ENCODE data around the gene KHDRBS1.
A peak's percentile ranks its signal among the peaks of the same experiment; 100 is the strongest.
"Not testable (repeated sequence)": the region's sequence is repeated elsewhere in the genome, so short reads cannot be mapped to it uniquely, and the experiment has no call there.

Gene KHDRBS1

DNA sequence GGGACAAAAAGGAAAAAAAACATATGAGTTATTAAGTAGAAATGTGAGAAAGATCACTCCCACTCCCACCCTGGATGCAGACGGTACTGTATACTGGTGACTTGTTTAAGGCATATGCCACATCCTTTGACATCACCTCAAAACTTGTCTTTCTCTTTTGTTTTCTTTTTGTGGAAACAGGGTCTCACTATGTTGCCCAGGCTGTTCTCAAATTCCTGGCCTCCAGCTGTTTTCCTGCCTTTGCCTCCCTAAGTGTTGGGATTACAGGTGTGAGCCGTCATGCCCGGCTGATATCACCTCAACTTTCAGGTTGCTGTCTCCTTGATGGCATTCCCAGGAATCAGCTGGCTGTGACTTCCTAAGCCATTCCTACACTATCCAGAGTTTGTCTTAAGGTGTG is 18.4 kb upstream of the KHDRBS1 start:
- H3K36me3 Mint-ChIP-seq (ENCODE audit: low read depth), result no peaks in the 10 kb centered on the region
- H3K4me1 Mint-ChIP-seq, result no peaks in the 10 kb centered on the region
- no peak for ATAC-seq

DNA sequence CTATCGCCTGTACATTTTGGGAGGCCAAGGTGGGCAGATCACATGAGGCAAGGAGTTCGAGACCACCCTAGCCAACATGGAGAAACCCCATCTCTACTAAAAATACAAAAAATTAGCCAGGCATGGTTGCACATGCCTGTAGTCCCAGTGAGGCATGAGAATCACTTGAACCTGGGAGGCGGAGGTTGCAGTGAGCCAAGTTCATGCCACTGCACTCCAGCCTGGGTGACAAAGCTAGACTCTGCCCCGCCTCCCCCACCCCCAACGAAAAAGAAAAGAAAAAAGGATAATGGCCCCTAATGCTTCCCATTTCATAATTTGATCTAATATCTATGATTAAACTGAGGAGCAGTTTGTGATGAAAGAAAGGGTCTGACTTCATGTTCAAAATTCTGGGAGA is 17.5 kb upstream of the KHDRBS1 start:
- not testable (repeated sequence) for DNase-seq; H3K27ac Mint-ChIP-seq; H3K4me3 Mint-ChIP-seq; H3K4me1 Mint-ChIP-seq; H3K9me3 Mint-ChIP-seq; H3K36me3 Mint-ChIP-seq (ENCODE audit: low read depth); H3K27me3 Mint-ChIP-seq; ATAC-seq

More for the DNA sequence above, 18.4 kb upstream of the KHDRBS1 start:
- no peak overlapping the region for H3K4me3 Mint-ChIP-seq
- DNase-seq, result no peak
- no peaks in the 10 kb centered on the region for H3K27me3 Mint-ChIP-seq
- no peaks in the 10 kb centered on the region for H3K9me3 Mint-ChIP-seq
- no peak overlapping the region for H3K27ac Mint-ChIP-seq

DNA sequence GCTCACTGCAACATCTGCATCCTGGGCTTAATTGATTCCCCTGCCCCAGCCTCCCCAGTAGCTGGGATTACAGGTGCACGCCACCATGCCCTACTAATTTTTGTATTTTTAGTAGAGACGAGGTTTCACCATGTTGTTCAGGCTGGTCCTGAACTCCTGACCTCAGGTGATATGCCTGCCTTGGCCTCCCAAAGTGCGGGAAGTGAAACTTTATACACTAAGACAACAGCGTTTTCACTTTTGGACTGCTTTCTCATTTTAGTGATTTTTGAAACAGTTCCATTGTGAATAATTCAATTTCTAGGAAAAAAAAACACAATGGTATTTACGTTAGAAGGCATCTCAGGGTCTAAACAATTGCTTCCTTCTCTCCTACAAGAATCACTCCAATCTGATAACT is 11.8 kb upstream of the KHDRBS1 start:
- H3K27me3 Mint-ChIP-seq, result no peaks in the 10 kb centered on the region
- H3K9me3 Mint-ChIP-seq, result no peaks in the 10 kb centered on the region
- no peaks in the 10 kb centered on the region for H3K36me3 Mint-ChIP-seq (ENCODE audit: low read depth)
- no peak overlapping the region for H3K27ac Mint-ChIP-seq
- DNase-seq, result no peak
- H3K4me1 Mint-ChIP-seq, result peaks cover 7% of the 10 kb centered on the region
- H3K4me3 Mint-ChIP-seq, result no peak overlapping the region
- no peak for ATAC-seq

DNA sequence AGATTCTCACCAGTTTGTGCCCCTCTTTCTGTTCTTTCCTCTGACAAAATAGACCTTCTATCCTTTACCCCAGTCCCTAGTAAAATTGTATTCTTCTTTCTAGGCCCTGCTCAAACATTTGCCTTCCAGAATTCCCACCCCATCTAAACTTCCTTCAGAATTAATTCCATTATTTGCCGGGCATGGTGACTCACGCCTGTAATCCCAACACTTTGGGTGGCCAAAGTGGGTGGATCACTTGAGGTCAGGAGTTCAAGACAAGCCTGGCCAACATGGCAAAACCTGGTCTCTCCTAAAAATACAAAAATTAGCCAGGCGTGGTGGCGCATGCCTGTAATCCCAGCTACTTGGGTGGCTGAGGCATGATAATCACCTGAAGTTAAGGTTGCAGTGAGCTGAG is 11.4 kb upstream of the KHDRBS1 start:
- not testable (repeated sequence) for H3K9me3 Mint-ChIP-seq; DNase-seq; ATAC-seq; H3K27me3 Mint-ChIP-seq; H3K36me3 Mint-ChIP-seq (ENCODE audit: low read depth); H3K27ac Mint-ChIP-seq; H3K4me3 Mint-ChIP-seq; H3K4me1 Mint-ChIP-seq

DNA sequence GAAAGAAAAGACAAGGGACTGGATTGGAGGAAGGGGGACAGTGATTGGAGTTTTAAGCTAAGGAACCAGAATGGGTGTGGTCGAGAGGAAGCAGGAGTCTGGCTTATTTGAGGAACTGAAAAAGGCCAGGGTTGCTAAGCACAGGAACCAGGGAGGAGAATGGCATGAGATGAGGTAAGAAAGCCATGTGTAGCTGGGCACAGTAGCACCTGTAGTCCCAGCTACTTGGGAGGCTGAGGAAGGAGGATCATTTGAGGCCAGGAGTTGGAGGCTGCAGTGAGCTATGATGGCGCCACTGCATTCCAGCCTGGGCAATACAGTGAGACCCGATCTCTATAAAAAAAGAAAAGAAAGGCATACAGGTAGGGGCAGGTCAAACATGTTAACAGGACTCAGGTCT is 8.1 kb upstream of the KHDRBS1 start:
- DNase-seq (no peak), ATAC-seq (no peak)
- H3K4me3 Mint-ChIP-seq, result no peak overlapping the region
- H3K4me1 Mint-ChIP-seq, result peaks cover 7% of the 10 kb centered on the region
- H3K27me3 Mint-ChIP-seq, result no peaks in the 10 kb centered on the region
- no peaks in the 10 kb centered on the region for H3K9me3 Mint-ChIP-seq
- H3K36me3 Mint-ChIP-seq (ENCODE audit: low read depth), result no peaks in the 10 kb centered on the region
- H3K27ac Mint-ChIP-seq, result no peak overlapping the region

DNA sequence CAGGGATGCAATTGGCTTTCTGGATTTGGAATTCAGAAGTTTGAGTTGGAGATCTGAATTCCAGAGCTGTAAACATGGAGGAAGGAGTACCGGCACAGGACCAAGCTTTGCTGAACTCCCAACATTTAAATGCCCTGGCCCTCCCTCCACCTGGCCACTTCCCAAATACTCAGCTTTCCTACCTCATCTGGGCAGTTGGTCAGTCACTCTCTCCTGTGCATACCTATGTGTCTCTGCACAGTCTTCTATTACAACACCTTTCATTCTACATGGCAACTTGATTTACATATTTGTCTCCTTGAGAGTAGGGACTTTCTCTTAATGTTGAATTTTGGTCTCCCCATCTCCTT is 6.1 kb upstream of the KHDRBS1 start:
- no peak for DNase-seq
- H3K27me3 Mint-ChIP-seq, result no peaks in the 10 kb centered on the region
- no peak overlapping the region for H3K27ac Mint-ChIP-seq

DNA sequence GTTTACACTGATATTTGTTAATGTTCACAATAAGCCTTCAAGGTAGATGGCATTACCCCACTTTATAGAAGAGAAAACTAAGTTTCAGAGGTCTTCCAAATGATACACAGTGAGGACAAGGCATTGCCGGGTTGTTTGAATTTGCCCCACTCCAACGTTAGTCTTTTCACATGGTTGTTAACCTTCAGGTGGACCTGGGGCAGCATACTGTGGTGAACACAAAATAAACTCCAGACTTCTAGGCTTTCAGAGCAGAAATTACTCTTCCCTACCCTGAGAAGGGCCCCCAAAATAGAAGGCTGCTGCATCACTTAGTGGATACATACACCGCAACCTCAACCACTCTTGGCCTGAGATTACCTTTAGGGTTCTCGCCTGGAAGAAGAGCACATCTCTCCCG is 3.4 kb upstream of the KHDRBS1 start:
- DNase-seq, result no peak
- H3K4me1 Mint-ChIP-seq, result peaks cover 19% of the 10 kb centered on the region
- peaks cover 2% of the 10 kb centered on the region for H3K27me3 Mint-ChIP-seq
- no peaks in the 10 kb centered on the region for H3K9me3 Mint-ChIP-seq
- ATAC-seq, result no peak
- H3K4me3 Mint-ChIP-seq, result no peak overlapping the region
- no peak overlapping the region for H3K27ac Mint-ChIP-seq
- peaks cover 10% of the 10 kb centered on the region for H3K36me3 Mint-ChIP-seq (ENCODE audit: low read depth)

More for the DNA sequence above, 6.1 kb upstream of the KHDRBS1 start:
- H3K4me1 Mint-ChIP-seq, result peaks cover 7% of the 10 kb centered on the region
- no peak for ATAC-seq
- H3K9me3 Mint-ChIP-seq, result no peaks in the 10 kb centered on the region
- H3K4me3 Mint-ChIP-seq, result no peak overlapping the region
- H3K36me3 Mint-ChIP-seq (ENCODE audit: low read depth), result no peaks in the 10 kb centered on the region

DNA sequence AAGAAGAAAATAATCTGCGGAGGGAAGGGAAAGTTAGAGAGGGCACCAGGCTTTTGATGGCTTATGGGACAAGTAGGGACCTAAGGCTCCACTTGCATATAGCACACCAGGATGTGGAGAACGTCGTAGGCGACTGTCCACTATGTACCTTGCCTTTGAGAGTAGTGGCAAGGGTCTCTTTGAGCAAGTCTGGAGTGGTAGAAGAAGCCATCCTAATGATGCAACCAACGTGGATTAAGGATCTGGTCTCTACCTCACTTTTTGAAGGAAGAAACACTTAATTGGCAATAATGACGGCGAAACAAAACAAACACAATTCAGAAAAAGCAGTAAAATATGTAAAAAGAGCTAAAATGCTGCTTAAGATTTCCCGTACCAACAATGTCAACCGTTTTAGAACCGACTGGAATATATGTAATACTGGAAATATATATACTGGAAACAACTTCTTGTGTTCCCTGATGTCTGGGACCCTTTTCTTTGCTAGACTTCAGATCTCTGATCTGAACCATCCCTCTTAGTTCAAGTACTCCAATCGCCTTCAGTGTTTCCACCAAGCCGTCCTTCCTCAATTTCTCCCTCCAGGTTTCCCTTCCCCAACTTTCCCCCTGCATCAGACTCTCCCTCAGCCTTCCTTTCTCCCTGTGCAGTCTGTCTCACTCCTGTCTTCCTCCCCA is 821 bp upstream of the KHDRBS1 start:
- Mint-ChIP-seq H3K36me3 (ENCODE audit: low read depth) (peaks cover 29% of the 10 kb centered on the region), H3K27ac (peak overlapping the region; percentile 98), H3K27me3 (peaks cover 2% of the 10 kb centered on the region), H3K4me3 (peak overlapping the region; percentile 88), H3K4me1 (peaks cover 35% of the 10 kb centered on the region), H3K9me3 (no peaks in the 10 kb centered on the region)
- ATAC-seq, result no peak
- no peak for DNase-seq

DNA sequence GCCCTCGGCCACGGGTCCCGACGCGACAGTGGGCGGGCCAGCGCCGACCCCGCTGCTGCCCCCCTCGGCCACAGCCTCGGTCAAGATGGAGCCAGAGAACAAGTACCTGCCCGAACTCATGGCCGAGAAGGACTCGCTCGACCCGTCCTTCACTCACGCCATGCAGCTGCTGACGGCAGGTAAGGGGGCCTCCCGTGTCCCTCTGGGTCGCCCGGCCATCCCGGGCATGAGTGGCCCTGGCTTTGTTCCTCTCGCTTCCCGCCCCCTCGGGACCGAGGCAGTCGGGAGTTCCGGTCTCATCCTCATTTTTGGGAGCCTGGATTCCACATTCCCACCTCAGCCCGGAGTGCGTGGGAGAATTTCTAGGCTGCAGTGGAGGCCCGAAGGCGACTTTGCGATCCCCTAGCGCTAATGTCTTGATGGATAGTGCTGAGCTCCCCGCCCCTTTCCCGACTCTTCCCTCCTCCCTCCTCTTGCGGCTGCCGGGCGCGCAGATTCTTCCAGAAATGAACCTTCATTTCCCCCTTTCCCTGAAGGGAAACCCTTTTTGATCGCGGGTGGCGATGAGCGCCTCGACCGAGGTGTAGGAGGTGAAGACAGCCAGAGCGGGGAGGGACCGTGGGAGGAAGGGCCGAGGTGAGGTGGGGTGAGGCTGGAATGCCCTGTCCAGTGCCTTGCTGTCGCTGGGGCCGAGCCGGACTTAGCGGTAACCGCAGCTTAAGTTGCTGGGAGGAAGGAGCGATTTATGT is 705 bp downstream of the KHDRBS1 start:
- Mint-ChIP-seq H3K4me3 (peak overlapping the region; percentile 88), H3K9me3 (no peaks in the 10 kb centered on the region), H3K27ac (peak overlapping the region; percentile 96), H3K4me1 (peaks cover 40% of the 10 kb centered on the region), H3K27me3 (peaks cover 2% of the 10 kb centered on the region), H3K36me3 (ENCODE audit: low read depth) (peaks cover 30% of the 10 kb centered on the region)
- DNase-seq (peak; percentile 38), ATAC-seq (peak; percentile 9)

DNA sequence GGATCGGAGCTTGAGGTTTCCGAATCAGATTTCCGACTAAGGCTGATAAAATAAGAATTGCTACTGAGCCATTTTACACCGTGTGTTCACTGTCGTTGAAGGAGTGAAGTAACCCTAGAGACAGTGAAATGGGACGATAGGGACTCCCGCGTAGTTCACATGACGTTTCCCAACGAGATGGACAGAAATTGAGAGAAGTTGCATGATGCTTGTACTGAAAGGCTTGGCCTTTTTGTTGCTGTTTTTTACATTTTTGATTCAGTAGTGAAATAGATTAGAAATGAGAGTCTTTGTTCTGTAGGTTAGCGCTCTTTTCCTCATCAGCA is 1.2 kb downstream of the KHDRBS1 start:
- no peak for DNase-seq
- ATAC-seq, result no peak
- Mint-ChIP-seq H3K27ac (peak overlapping the region; percentile 96), H3K9me3 (no peaks in the 10 kb centered on the region), H3K27me3 (peaks cover 2% of the 10 kb centered on the region), H3K4me3 (peak overlapping the region; percentile 88), H3K4me1 (peaks cover 41% of the 10 kb centered on the region), H3K36me3 (ENCODE audit: low read depth) (peaks cover 30% of the 10 kb centered on the region)

DNA sequence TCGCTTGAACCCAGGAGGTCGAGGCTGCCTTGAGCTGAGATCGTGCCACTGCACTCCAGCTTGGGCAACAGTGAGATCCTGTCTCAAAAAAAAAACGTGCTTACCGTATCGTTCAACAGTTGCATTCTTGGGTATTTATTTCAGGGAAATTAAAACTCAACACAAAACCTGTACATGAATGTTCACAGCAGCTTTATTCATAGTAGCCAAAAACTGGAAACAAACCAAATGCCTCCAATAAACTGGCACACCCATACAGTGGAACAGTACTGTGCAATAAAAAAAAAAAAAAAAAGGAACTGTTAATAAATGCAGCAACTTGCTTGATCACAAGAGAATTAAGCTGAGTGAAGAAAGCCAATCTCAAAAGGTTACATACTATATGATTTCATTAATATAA is 6.7 kb downstream of the KHDRBS1 start:
- Mint-ChIP-seq H3K27ac (peak overlapping the region; percentile 2), H3K27me3 (no peaks in the 10 kb centered on the region)
- no peak for DNase-seq

DNA sequence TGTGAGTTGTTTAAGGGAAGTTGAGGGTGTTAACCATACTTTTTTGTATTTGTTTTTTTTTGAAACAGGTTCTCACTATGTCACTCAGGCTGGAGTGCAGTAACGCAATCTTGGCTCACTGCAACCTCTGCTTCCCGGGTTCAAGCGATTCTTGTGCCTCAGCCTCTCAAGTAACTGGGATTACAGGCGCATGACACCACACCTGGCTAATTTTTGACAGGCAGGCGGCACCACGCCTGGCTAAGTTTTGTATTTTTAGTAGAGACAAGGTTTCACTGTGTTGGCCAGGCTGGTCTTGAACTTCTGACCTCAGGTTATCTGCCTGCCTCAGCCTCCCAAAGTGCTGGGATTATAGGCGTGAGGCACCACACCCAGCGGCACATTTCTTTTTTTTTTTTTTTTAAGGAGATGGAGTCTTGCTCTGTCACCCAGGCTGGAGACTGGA is 7.9 kb downstream of the KHDRBS1 start:
- peaks cover 43% of the 10 kb centered on the region for H3K4me1 Mint-ChIP-seq
- H3K27ac Mint-ChIP-seq, result not testable (repeated sequence)

More for the DNA sequence above, 6.7 kb downstream of the KHDRBS1 start:
- Mint-ChIP-seq H3K36me3 (ENCODE audit: low read depth) (peaks cover 47% of the 10 kb centered on the region), H3K9me3 (no peaks in the 10 kb centered on the region), H3K4me3 (no peak overlapping the region), H3K4me1 (peaks cover 49% of the 10 kb centered on the region)
- ATAC-seq, result no peak

DNA sequence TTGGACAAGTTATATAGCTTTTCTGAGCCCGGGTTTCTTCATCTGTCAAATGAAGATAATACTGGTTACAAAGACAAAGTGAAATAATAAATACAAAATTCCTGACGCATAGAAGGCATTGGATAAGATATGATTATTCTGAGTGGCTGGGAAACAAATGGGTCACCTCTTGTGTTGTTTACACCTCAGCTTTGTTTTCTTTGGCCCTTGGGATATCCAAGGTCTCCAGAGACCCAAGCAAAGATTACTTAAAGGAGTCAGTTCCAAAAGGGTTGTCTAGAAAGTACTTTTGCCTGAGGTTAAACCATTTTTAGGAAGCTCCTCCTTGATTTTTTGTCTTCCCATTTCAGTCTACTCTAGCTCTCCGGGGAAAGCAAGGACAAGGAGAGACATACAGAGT is 9.7 kb downstream of the KHDRBS1 start:
- Mint-ChIP-seq H3K9me3 (no peaks in the 10 kb centered on the region), H3K4me1 (peaks cover 40% of the 10 kb centered on the region), H3K27me3 (no peaks in the 10 kb centered on the region), H3K36me3 (ENCODE audit: low read depth) (peaks cover 31% of the 10 kb centered on the region), H3K27ac (peak overlapping the region; percentile 35), H3K4me3 (no peak overlapping the region)
- DNase-seq, result no peak
- no peak for ATAC-seq

More for the DNA sequence above, 7.9 kb downstream of the KHDRBS1 start:
- H3K4me3 Mint-ChIP-seq, ATAC-seq, DNase-seq, H3K27me3 Mint-ChIP-seq, H3K9me3 Mint-ChIP-seq: not testable (repeated sequence)
- peaks cover 35% of the 10 kb centered on the region for H3K36me3 Mint-ChIP-seq (ENCODE audit: low read depth)

DNA sequence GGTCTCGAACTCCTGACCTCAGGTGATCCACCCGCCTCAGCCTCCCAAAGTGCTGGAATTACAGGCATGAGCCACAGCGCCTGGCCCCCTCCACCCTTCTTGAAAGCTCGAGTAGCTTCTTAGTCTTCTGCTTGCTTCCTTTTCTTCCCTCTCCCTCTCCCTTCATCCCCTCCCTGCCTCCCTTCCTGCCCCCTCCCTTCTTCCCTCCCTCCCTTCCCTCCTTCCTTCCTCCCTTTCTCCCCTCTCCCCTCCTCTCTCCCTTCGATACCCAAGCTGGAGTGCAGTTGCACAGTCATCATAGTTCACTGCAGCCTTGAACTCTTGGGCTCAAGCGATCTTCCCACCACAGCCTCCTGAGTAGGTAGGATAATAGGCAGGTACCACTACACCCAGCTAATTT is 11.8 kb downstream of the KHDRBS1 start:
- peaks cover 38% of the 10 kb centered on the region for H3K36me3 Mint-ChIP-seq (ENCODE audit: low read depth)
- ATAC-seq, result no peak
- no peak overlapping the region for H3K27ac Mint-ChIP-seq
- H3K9me3 Mint-ChIP-seq, result no peaks in the 10 kb centered on the region
- peaks cover 39% of the 10 kb centered on the region for H3K4me1 Mint-ChIP-seq
- DNase-seq, result no peak
- H3K27me3 Mint-ChIP-seq, result no peaks in the 10 kb centered on the region
- H3K4me3 Mint-ChIP-seq, result no peak overlapping the region

DNA sequence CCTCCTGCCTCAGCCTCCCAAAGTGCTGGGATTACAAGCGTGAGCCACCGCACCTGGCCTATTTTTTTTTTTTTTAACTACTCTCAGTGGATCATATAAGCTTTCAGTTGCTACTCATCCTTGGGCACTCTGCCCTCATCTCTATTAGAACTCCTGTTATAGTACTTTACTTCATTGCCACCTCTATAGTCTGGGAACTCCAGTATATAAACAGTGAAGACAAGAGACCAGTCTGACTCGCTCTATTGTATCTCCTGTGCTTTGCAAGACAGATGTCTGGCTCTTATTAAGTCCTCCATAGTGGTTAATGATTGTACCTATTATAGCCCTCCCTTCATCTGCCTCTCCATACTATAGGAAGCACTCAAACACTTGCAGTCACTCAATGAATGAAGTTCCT is 15.1 kb downstream of the KHDRBS1 start:
- Mint-ChIP-seq H3K27me3 (no peaks in the 10 kb centered on the region), H3K27ac (no peak overlapping the region), H3K36me3 (ENCODE audit: low read depth) (peaks cover 36% of the 10 kb centered on the region), H3K4me1 (peaks cover 22% of the 10 kb centered on the region), H3K4me3 (no peak overlapping the region), H3K9me3 (no peaks in the 10 kb centered on the region)
- ATAC-seq (no peak), DNase-seq (no peak)

Measured in activated naive CD8-positive, alpha-beta T cell treated with anti-CD3 and anti-CD28 coated beads, Interleukin-2, amount 50 U/mL, for 24 hours (primary cell).